Upper lobe of left lung (tissue), 6 donors: ENCODE measurements around the gene SCN4B. TPM values are rescaled to one million over a fixed set of nuclear protein-coding genes. Genes with fewer than 3 reads are reported as not detected.

ENCODE experiments used
- ATAC-seq, 2 donors: fragments of 200-7000 bp; cut with Tn5 transposase; one replicate each; pipeline ENCODE4 v1.9.1; 2022; ENCODE audit warnings: mild to moderate bottlenecking in 2 of 2, moderate library complexity in 2 of 2; ENCODE audit not compliant: low FRiP score in 2 of 2
- DNase-seq, 2 donors: peaks; one replicate each; pipeline ENCODE4 v3.0.0-alpha.2; 2019 to 2020
- H3K27ac ChIP-seq, 4 donors: fragments of 200-600 bp; sonication (generic); one replicate each; pipeline ENCODE4 v1.5.1; 2016 to 2019
- H3K27me3 ChIP-seq, 4 donors: fragments of 200-600 bp; sonication (generic); one replicate each; pipeline ENCODE4 v1.5.1; 2017 to 2019
- H3K36me3 ChIP-seq, 4 donors: fragments of 200-600 bp; sonication (generic); one replicate each; pipeline ENCODE4 v1.5.1; 2016 to 2019
- H3K4me1 ChIP-seq, 4 donors: fragments of 200-600 bp; sonication (generic); one replicate each; pipeline ENCODE4 v1.5.1; 2018 to 2019
- H3K4me3 ChIP-seq, 4 donors: fragments of 200-600 bp; sonication (generic); one replicate each; pipeline ENCODE4 v1.5.1; 2017 to 2019; ENCODE audit warnings: mild to moderate bottlenecking in 2 of 4, moderate library complexity in 1 of 4
- H3K9me3 ChIP-seq, 4 donors: fragments of 200-600 bp; sonication (generic); one replicate each; pipeline ENCODE4 v1.5.1; 2018 to 2019
- EP300 ChIP-seq, 4 donors: sonication (generic); formaldehyde crosslinking; IDR thresholded peaks; one replicate each; pipeline ENCODE4 v1.5.1; 2017; ENCODE audit warnings: antibody characterized with exemption in 4 of 4, control low read depth in 2 of 4
- POLR2A ChIP-seq, 4 donors: fragments of 450-650 bp; IDR thresholded peaks; one replicate each; pipeline ENCODE4 v1.5.1; 2016 to 2017; ENCODE audit warnings: antibody characterized with exemption in 4 of 4, mild to moderate bottlenecking in 2 of 4
- POLR2AphosphoS5 ChIP-seq, 2 donors: sonication (generic); formaldehyde crosslinking; IDR thresholded peaks; one replicate each; pipeline ENCODE4 v1.5.1; 2017; ENCODE audit warnings: antibody characterized with exemption in 2 of 2
- WGBS, 2 donors: methylation state at CpG; one replicate each; pipeline ENCODE4 v1.1.5; 2017 to 2018; 5-methylcytosine and 5-hydroxymethylcytosine counted together
- total RNA-seq, 6 donors: library from RNA; depleted of rRNA in 4 of 6; stranded (reverse); fragments of >200 nt in 4 of 6; gene quantifications; one replicate each; pipeline versions ENCODE4 v1.1.0 to v1.2.1, GENCODE V29; 2016 to 2021
- TF ChIP-seq, protein P1 (sequence below), 6 experiments: fragments of 450-650 bp in 4 of 6; fragments of 200-600 bp in 2 of 6; sonication (generic) in 2 of 6; IDR thresholded peaks; one replicate each; pipeline ENCODE4 v1.5.1; 2016 to 2019; ENCODE audit warnings: antibody characterized with exemption in 6 of 6
- donor health status: DM: no; HTN: no; CAD: no; lungs with moderate emphysema.
- donor health status: DM: no; HTN: yes; CAD: no; lungs with severe emphysema.

Gene SCN4B
- total RNA-seq, 6 donors from 2014 or later, result under 0.01 to 5.5 (median 3.3) TPM

DNA sequence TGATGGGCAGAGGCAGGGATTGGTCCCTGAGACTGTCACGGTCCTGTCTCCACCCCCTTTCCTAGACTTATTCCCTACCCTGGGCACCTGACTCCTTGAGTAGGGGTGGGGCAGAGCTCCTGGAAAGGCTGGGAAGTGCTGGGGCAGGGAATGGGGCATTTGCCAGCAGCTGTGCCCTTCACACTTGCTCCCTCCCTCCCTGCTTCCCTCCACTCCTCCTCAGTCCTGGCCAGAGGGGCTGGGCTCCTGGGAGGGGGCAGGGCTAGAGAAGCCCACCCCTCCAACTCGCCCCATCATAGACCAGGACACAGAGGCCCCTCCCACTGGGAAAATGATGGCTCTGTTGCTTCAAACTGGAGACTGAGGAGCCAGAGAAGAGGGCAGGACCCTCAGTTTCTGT is 12.3 kb upstream of the SCN4B start:
- no peaks in the 10 kb centered on the region for H3K27me3 ChIP-seq
- no peak overlapping the region for H3K27ac ChIP-seq
- WGBS, 2 donors, result 51 to 80% methylated on average over 1 to 2 of the region's 2 CpGs

DNA sequence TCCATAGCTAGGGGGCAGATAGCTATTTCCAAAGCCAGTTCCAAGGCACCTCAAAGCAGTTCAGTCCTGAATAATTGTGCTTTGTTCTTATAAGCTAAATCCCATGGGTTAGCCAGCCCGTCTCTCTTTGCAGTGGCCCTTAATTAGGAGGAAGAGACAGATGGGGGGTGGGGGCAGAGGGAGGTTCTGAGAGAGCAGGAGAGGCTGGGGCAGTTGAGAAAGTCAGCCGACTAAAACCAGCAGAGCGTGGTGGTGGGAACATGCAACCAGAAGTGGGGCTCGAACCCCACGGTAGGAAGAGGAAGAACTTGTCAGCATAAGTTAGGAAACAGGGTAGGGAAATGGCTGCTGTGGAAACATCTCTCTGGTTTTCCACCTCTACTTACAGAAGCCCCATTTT is 10.9 kb upstream of the SCN4B start:
- ATAC-seq (no peak), DNase-seq (no peak)
- WGBS, 2 donors, result 65 to 75% methylated on average over 5 of the region's 5 CpGs
- Histone ChIP-seq H3K36me3 (no peaks in the 10 kb centered on the region), H3K9me3 (no peaks in the 10 kb centered on the region), H3K4me1 (no peaks in the 10 kb centered on the region), H3K27me3 (no peaks in the 10 kb centered on the region), H3K27ac (no peak overlapping the region), H3K4me3 (no peak overlapping the region)
- TF ChIP-seq, protein P1, sequence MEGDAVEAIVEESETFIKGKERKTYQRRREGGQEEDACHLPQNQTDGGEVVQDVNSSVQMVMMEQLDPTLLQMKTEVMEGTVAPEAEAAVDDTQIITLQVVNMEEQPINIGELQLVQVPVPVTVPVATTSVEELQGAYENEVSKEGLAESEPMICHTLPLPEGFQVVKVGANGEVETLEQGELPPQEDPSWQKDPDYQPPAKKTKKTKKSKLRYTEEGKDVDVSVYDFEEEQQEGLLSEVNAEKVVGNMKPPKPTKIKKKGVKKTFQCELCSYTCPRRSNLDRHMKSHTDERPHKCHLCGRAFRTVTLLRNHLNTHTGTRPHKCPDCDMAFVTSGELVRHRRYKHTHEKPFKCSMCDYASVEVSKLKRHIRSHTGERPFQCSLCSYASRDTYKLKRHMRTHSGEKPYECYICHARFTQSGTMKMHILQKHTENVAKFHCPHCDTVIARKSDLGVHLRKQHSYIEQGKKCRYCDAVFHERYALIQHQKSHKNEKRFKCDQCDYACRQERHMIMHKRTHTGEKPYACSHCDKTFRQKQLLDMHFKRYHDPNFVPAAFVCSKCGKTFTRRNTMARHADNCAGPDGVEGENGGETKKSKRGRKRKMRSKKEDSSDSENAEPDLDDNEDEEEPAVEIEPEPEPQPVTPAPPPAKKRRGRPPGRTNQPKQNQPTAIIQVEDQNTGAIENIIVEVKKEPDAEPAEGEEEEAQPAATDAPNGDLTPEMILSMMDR (IDR thresholded peaks at IDR 0.05), result no peak
- TF ChIP-seq EP300 (IDR thresholded peaks at IDR 0.05) (no peak), POLR2A (IDR thresholded peaks at IDR 0.05) (no peak), POLR2AphosphoS5 (IDR thresholded peaks at IDR 0.05) (no peak)

More for the DNA sequence above, 12.3 kb upstream of the SCN4B start:
- ATAC-seq, result no peak
- Histone ChIP-seq H3K4me1 (no peaks in the 10 kb centered on the region), H3K36me3 (no peaks in the 10 kb centered on the region), H3K4me3 (no peak overlapping the region), H3K9me3 (no peaks in the 10 kb centered on the region)
- no peak for DNase-seq
- no peak for TF ChIP-seq POLR2AphosphoS5 (IDR thresholded peaks at IDR 0.05)
- TF ChIP-seq EP300 (IDR thresholded peaks at IDR 0.05), result no peak
- TF ChIP-seq, protein P1 (IDR thresholded peaks at IDR 0.05), result no peak
- no peak for TF ChIP-seq POLR2A (IDR thresholded peaks at IDR 0.05)

DNA sequence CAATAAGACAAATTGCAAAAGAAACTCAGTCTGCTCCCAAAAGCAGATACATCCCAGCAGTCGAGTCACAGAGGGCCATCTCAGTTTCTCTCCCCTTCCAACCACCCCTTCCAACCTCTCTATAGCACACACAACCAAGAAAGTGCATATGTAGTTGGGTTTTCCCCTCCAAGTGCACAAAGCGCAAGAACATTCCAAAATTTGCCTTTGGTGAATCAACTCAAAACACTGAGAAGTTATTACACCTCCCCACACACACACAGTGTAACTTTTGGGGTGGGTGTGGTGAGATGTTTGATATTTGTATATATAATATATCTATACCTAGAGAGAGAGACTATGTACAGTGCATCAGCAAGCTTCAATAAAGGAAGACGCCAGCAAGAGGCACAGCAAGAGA is 10.2 kb upstream of the SCN4B start:
- Histone ChIP-seq H3K27me3 (no peaks in the 10 kb centered on the region), H3K4me1 (no peaks in the 10 kb centered on the region)
- 73 to 83% methylated on average over 3 of the region's 3 CpGs for WGBS, 2 donors

DNA sequence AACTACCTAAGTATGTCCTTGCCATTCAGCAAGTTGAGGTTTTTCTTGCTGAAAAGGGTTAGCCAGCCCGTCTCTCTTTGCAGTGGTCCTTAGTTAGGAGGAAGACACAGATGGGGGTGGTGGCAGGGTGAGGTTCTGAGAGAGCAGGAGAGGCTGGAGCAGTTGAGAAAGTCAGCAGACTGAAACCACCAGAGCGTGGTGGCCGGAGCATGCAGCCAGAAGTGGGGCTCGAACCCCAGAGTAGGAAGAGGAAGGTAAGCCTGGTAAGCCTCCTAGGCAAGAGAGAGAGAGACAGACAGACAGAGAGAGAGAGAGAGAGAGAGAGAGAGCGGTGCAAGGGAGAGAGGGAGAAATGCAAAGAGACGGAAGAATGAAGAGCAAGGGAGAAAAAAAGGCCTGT is 9.2 kb upstream of the SCN4B start:
- TF ChIP-seq POLR2A (IDR thresholded peaks at IDR 0.05), result no peak
- no peak for TF ChIP-seq POLR2AphosphoS5 (IDR thresholded peaks at IDR 0.05)
- TF ChIP-seq, protein P1 (IDR thresholded peaks at IDR 0.05), result no peak
- no peak for TF ChIP-seq EP300 (IDR thresholded peaks at IDR 0.05)
- H3K27me3 ChIP-seq, result peaks cover 0 to 6% (median 2%) of the 10 kb centered on the region in 4 donors
- no peak for ATAC-seq
- H3K9me3 ChIP-seq, result no peaks in the 10 kb centered on the region
- H3K4me3 ChIP-seq, result no peak overlapping the region
- H3K36me3 ChIP-seq, result no peaks in the 10 kb centered on the region
- no peak overlapping the region for H3K27ac ChIP-seq
- no peak for DNase-seq
- WGBS, 2 donors, result 67 to 74% methylated on average over 6 of the region's 6 CpGs
- H3K4me1 ChIP-seq, result peaks cover 0 to 9% (median 1%) of the 10 kb centered on the region in 4 donors

More for the DNA sequence above, 10.2 kb upstream of the SCN4B start:
- H3K36me3 ChIP-seq, result no peaks in the 10 kb centered on the region
- DNase-seq, result no peak
- H3K4me3 ChIP-seq, result no peak overlapping the region
- no peak for ATAC-seq
- TF ChIP-seq, protein P1 (IDR thresholded peaks at IDR 0.05), result no peak
- TF ChIP-seq POLR2AphosphoS5 (IDR thresholded peaks at IDR 0.05), result no peak
- TF ChIP-seq POLR2A (IDR thresholded peaks at IDR 0.05), result no peak
- no peak for TF ChIP-seq EP300 (IDR thresholded peaks at IDR 0.05)
- H3K9me3 ChIP-seq, result no peaks in the 10 kb centered on the region
- no peak overlapping the region for H3K27ac ChIP-seq

DNA sequence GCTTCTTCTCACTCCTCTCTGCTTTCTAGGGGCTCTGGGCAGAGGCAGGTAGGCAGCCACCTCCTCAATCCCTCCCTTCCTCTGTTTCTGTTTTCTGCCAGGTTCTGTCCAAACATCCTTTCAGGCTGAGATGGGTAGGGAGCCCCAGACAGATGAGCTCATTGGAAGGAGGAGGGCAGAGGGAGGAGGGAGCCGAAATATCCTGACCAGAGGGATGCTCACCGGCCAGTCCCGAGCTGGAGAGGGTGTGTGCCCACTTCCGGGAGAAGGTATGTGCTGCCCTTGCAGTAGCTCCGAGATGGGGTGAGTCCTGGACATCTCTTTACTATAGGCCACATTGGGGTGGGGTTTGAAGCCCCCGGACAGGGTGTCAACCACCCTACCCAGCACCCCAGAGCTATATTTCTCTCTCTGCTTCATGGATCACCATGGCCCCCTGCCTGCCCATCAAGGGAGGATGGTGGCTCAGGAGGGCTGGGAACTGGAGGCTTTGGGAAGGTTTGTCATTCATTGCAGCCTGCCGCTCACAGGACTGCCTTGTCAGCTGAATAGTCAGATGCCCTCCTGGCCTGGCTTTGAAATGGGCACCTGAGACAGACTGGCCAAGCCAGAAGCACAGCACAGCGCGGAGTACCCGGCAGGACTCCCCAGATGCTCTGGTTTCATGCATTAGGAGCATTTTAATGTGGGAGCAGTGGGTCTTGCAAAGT is 4.7 kb upstream of the SCN4B start:
- Histone ChIP-seq H3K4me1 (peaks cover 10 to 34% (median 22%) of the 10 kb centered on the region in 4 donors), H3K9me3 (no peaks in the 10 kb centered on the region), H3K4me3 (no peak overlapping the region), H3K27me3 (peaks cover 0 to 33% (median 15%) of the 10 kb centered on the region in 4 donors), H3K27ac (no peak overlapping the region), H3K36me3 (no peaks in the 10 kb centered on the region)
- WGBS, 2 donors, result 45 to 51% methylated on average over 7 to 10 of the region's 10 CpGs
- no peak for TF ChIP-seq POLR2A (IDR thresholded peaks at IDR 0.05)
- TF ChIP-seq POLR2AphosphoS5 (IDR thresholded peaks at IDR 0.05), result no peak
- TF ChIP-seq, protein P1 (IDR thresholded peaks at IDR 0.05), result no peak
- no peak for TF ChIP-seq EP300 (IDR thresholded peaks at IDR 0.05)
- DNase-seq (no peak), ATAC-seq (no peak)
